Thyroid gland (tissue), 4 donors: ENCODE measurements around the gene SOST. TPM values are rescaled to one million over a fixed set of nuclear protein-coding genes. Genes with fewer than 3 reads are reported as not detected.

Experiments
- DNase-seq, 2 donors: peaks; one replicate each; pipeline ENCODE4 v3.0.0-alpha.2; 2019
- H3K27ac ChIP-seq, 3 donors: fragments of 200-600 bp; sonication (generic); 1 replicate in 2 of 3; 2 replicates in 1 of 3; pipeline ENCODE4 v1.5.1; 2016 to 2019; ENCODE audit warnings: mild to moderate bottlenecking in 1 of 3, moderate library complexity in 1 of 3
- H3K27me3 ChIP-seq: fragments of 200-600 bp; sonication (generic); one replicate; pipeline ENCODE4 v1.5.1; 2019
- H3K36me3 ChIP-seq, 2 donors: fragments of 200-600 bp; sonication (generic); one replicate each; pipeline ENCODE4 v1.5.1; 2016 to 2019
- H3K4me1 ChIP-seq, 2 donors: fragments of 200-600 bp; sonication (generic); one replicate each; pipeline ENCODE4 v1.5.1; 2017 to 2019
- H3K4me3 ChIP-seq, 3 donors: fragments of 200-600 bp; sonication (generic); replicated peaks in 1 of 3; 1 replicate in 2 of 3; 2 replicates in 1 of 3; pipeline ENCODE4 v1.5.1; 2016; ENCODE audit warnings: mild to moderate bottlenecking in 1 of 3
- H3K9me3 ChIP-seq: fragments of 200-600 bp; sonication (generic); one replicate; pipeline ENCODE4 v1.5.1; 2017
- CTCF ChIP-seq, 6 experiments: fragments of 200-600 bp in 3 of 6; fragments of 450-650 bp in 3 of 6; sonication (generic) in 3 of 6; IDR thresholded peaks; one replicate each; pipeline ENCODE4 v1.5.1; 2016 to 2019; ENCODE audit warnings: antibody characterized with exemption in 6 of 6, mild to moderate bottlenecking in 2 of 6, inconsistent platforms in 1 of 6, moderate library complexity in 1 of 6
- POLR2A ChIP-seq, 2 donors: fragments of 450-650 bp; IDR thresholded peaks; one replicate each; pipeline ENCODE4 v1.6.1; 2017; ENCODE audit warnings: antibody characterized with exemption in 2 of 2, mild to moderate bottlenecking in 2 of 2, moderate library complexity in 1 of 2
- WGBS, 2 donors: methylation state at CpG; one replicate each; pipeline ENCODE4 v1.1.5; 2017; 5-methylcytosine and 5-hydroxymethylcytosine counted together
- intact Hi-C: fragments of 100-400 bp; cut with DNase I; formaldehyde crosslinking; loops from one replicate; pipeline ENCODE4 v1.15.1; 2023
- total RNA-seq, 4 donors: library from RNA; depleted of rRNA; stranded (reverse); fragments of >200 nt; gene quantifications; one replicate each; pipeline ENCODE4 v1.2.3, GENCODE V29; 2016

The SOST gene
- total RNA-seq, 4 donors from 2014 or later = not detected

GRCh38 chr17:43750153-43750552, 8.4 kb downstream of the SOST start:
- H3K4me1 ChIP-seq = peaks cover 4 to 5% of the 10 kb centered on the region in 2 donors
- no peak for DNase-seq
- H3K27ac ChIP-seq = no peak overlapping the region
- no peaks in the 10 kb centered on the region for H3K36me3 ChIP-seq
- no peaks in the 10 kb centered on the region for H3K9me3 ChIP-seq
- no peaks in the 10 kb centered on the region for H3K27me3 ChIP-seq
- TF ChIP-seq POLR2A (IDR thresholded peaks at IDR 0.05) = no peak
- TF ChIP-seq CTCF (IDR thresholded peaks at IDR 0.05) = no peak
- H3K4me3 ChIP-seq = no peak overlapping the region
- intact Hi-C loops = no loop called here
- 77 to 78% methylated on average over 5 of the region's 5 CpGs for WGBS, 2 donors

GRCh38 chr17:43745541-43745940, 13.1 kb downstream of the SOST start:
- H3K27ac ChIP-seq = no peak overlapping the region
- TF ChIP-seq CTCF (IDR thresholded peaks at IDR 0.05) (no peak), POLR2A (IDR thresholded peaks at IDR 0.05) (no peak)
- no peak for DNase-seq
- no peaks in the 10 kb centered on the region for H3K9me3 ChIP-seq
- no peak overlapping the region for H3K4me3 ChIP-seq
- intact Hi-C loops = no loop called here
- H3K27me3 ChIP-seq = no peaks in the 10 kb centered on the region
- WGBS, 2 donors = 17 to 23% methylated on average over 6 of the region's 6 CpGs
- H3K4me1 ChIP-seq = no peaks in the 10 kb centered on the region
- H3K36me3 ChIP-seq = no peaks in the 10 kb centered on the region

GRCh38 chr17:43741636-43742035, 17.0 kb downstream of the SOST start:
- no peaks in the 10 kb centered on the region for H3K9me3 ChIP-seq
- 80 to 90% methylated on average over 3 to 5 of the region's 5 CpGs for WGBS, 2 donors
- no peaks in the 10 kb centered on the region for H3K36me3 ChIP-seq
- TF ChIP-seq CTCF (IDR thresholded peaks at IDR 0.05) = no peak
- TF ChIP-seq POLR2A (IDR thresholded peaks at IDR 0.05) = no peak
- H3K27me3 ChIP-seq = no peaks in the 10 kb centered on the region
- H3K4me3 ChIP-seq = no peak overlapping the region
- H3K4me1 ChIP-seq = no peaks in the 10 kb centered on the region
- intact Hi-C loops = no loop called here
- H3K27ac ChIP-seq = no peak overlapping the region
- no peak for DNase-seq

GRCh38 chr17:43740541-43740940, 18.1 kb downstream of the SOST start:
- Histone ChIP-seq H3K27ac (no peak overlapping the region), H3K9me3 (no peaks in the 10 kb centered on the region), H3K36me3 (no peaks in the 10 kb centered on the region), H3K4me1 (no peaks in the 10 kb centered on the region), H3K4me3 (no peak overlapping the region), H3K27me3 (no peaks in the 10 kb centered on the region)
- no peak for TF ChIP-seq CTCF (IDR thresholded peaks at IDR 0.05)
- TF ChIP-seq POLR2A (IDR thresholded peaks at IDR 0.05) = no peak
- 81 to 91% methylated on average over 4 of the region's 4 CpGs for WGBS, 2 donors
- DNase-seq = no peak
- intact Hi-C loops = no loop called here

GRCh38 chr17:43737722-43738121, 20.9 kb downstream of the SOST start:
- DNase-seq = no peak
- Histone ChIP-seq H3K9me3 (no peaks in the 10 kb centered on the region), H3K36me3 (no peaks in the 10 kb centered on the region), H3K4me3 (no peak overlapping the region), H3K27me3 (no peaks in the 10 kb centered on the region), H3K27ac (no peak overlapping the region), H3K4me1 (no peaks in the 10 kb centered on the region)
- WGBS, 2 donors = 84 to 86% methylated on average over 2 of the region's 2 CpGs
- TF ChIP-seq POLR2A (IDR thresholded peaks at IDR 0.05) (no peak), CTCF (IDR thresholded peaks at IDR 0.05) (no peak)
- intact Hi-C loops = no loop called here
